Caco-2 (cell line): Measurements from ENCODE around the gene NDUFB10. TPM values are rescaled to one million over a fixed set of nuclear protein-coding genes. Genes with fewer than 3 reads are reported as not detected.

Source experiments
- BruUV-seq: library from RNA; stranded (reverse); fragments of 400-500 nt; replicated peaks from 2 replicates; lab custom pipeline; 2021; lab: Mats Ljungman, UMichigan
- CTCF ChIA-PET: fragments of 300-600 bp; sonication (Branson Sonifier 250); formaldehyde crosslinking; loops from one replicate; lab custom pipeline; 2022; ENCODE audit warnings: antibody characterized with exemption; lab: Charles Lee
- POLR2A ChIA-PET: fragments of 300-600 bp; sonication (Branson Sonifier 250); formaldehyde crosslinking; loops from one replicate; lab custom pipeline; 2022; ENCODE audit warnings: antibody characterized with exemption; lab: Charles Lee
- DNase-seq, 2 experiments: peaks; one replicate each; pipeline versions ENCODE4 v3.0.0 to v3.0.0-alpha.2; 2020 to 2022
- H3K27me3 ChIP-seq: replicated peaks from 2 replicates; pipeline ENCODE4 v1.6.0; 2011; ENCODE audit warnings: low read length; ENCODE audit not compliant: control insufficient read depth, insufficient read depth
- H3K36me3 ChIP-seq: 2 replicates; pipeline ENCODE4 v1.5.1; 2011; ENCODE audit warnings: low read length; ENCODE audit not compliant: control insufficient read depth, insufficient read depth
- H3K4me1 ChIP-seq: fragments of 250-450 bp; sonication (Bioruptor Pico); 2 replicates; pipeline ENCODE4 v1.5.1; 2020; ENCODE audit warnings: mild to moderate bottlenecking
- H3K4me3 ChIP-seq: 2 replicates; pipeline ENCODE4 v1.5.1; 2011; ENCODE audit warnings: low read depth, mild to moderate bottlenecking, control low read depth, low read length
- H3K9me3 ChIP-seq: fragments of 250-450 bp; sonication (Bioruptor Pico); 2 replicates; pipeline ENCODE4 v1.5.1; 2020; ENCODE audit warnings: mild to moderate bottlenecking, moderate library complexity
- H3K27ac Mint-ChIP-seq: one replicate; pipeline ENCODE4 v1.8.0; 2022; ENCODE audit warnings: mixed read lengths; ENCODE audit not compliant: unreplicated experiment
- H3K27me3 Mint-ChIP-seq: one replicate; pipeline ENCODE4 v1.8.0; 2022; ENCODE audit warnings: mixed read lengths; ENCODE audit not compliant: insufficient read depth, unreplicated experiment
- H3K36me3 Mint-ChIP-seq: one replicate; pipeline ENCODE4 v1.8.0; 2022; ENCODE audit warnings: mild to moderate bottlenecking, mixed read lengths; ENCODE audit not compliant: insufficient read depth, unreplicated experiment
- H3K4me1 Mint-ChIP-seq: one replicate; pipeline ENCODE4 v1.8.0; 2022; ENCODE audit warnings: low read depth, mixed read lengths; ENCODE audit not compliant: unreplicated experiment
- H3K4me3 Mint-ChIP-seq: one replicate; pipeline ENCODE4 v1.8.0; 2022; ENCODE audit warnings: mild to moderate bottlenecking, moderate library complexity, mixed read lengths; ENCODE audit not compliant: unreplicated experiment
- H3K9me3 Mint-ChIP-seq: one replicate; pipeline ENCODE4 v1.8.0; 2022; ENCODE audit warnings: mixed read lengths; ENCODE audit not compliant: unreplicated experiment
- intact Hi-C: fragments of 100-400 bp; cut with micrococcal nuclease; formaldehyde crosslinking; loops from one replicate; pipeline ENCODE4 v1.10.0; 2022; ENCODE audit not compliant: unreplicated experiment
- total RNA-seq: library from RNA; stranded (reverse); gene quantifications from 2 replicates; pipeline ENCODE4 v1.2.3, GENCODE V29; 2022
- TF ChIP-seq, protein P1 (sequence below), 2 experiments: fragments of 200-600 bp in 1 of 2; IDR thresholded peaks; 1 replicate in 1 of 2; 2 replicates in 1 of 2; pipeline versions ENCODE4 v1.5.1 to v1.8.0; 2011 to 2022; ENCODE audit warnings: antibody characterized with exemption in 1 of 2, control low read depth in 1 of 2, inconsistent platforms in 1 of 2, low read depth in 1 of 2, low read length in 1 of 2, mild to moderate bottlenecking in 1 of 2, moderate library complexity in 1 of 2; ENCODE audit not compliant: insufficient read depth in 1 of 2, severe bottlenecking in 1 of 2, unreplicated experiment in 1 of 2

Gene NDUFB10
- total RNA-seq, 1 experiment from 2014 or later: 128 TPM

- no peak overlapping the region for H3K4me3 Mint-ChIP-seq
- DNase-seq: no peak
- H3K27me3 ChIP-seq: no peaks in the 10 kb centered on the region
- intact Hi-C loops: no loop called here
- ChIA-PET CTCF (no interaction called here), POLR2A (no interaction called here)
- no peaks in the 10 kb centered on the region for H3K9me3 ChIP-seq
- no TSS peak for BruUV-seq
- H3K36me3 ChIP-seq: no peaks in the 10 kb centered on the region
- H3K27ac Mint-ChIP-seq: no peak overlapping the region
- H3K4me1 Mint-ChIP-seq: no peaks in the 10 kb centered on the region
- no peaks in the 10 kb centered on the region for H3K9me3 Mint-ChIP-seq
- no peaks in the 10 kb centered on the region for H3K4me1 ChIP-seq
- no peak overlapping the region for H3K4me3 ChIP-seq
- H3K36me3 Mint-ChIP-seq: no peaks in the 10 kb centered on the region
- no peaks in the 10 kb centered on the region for H3K27me3 Mint-ChIP-seq
- TF ChIP-seq, protein P1, sequence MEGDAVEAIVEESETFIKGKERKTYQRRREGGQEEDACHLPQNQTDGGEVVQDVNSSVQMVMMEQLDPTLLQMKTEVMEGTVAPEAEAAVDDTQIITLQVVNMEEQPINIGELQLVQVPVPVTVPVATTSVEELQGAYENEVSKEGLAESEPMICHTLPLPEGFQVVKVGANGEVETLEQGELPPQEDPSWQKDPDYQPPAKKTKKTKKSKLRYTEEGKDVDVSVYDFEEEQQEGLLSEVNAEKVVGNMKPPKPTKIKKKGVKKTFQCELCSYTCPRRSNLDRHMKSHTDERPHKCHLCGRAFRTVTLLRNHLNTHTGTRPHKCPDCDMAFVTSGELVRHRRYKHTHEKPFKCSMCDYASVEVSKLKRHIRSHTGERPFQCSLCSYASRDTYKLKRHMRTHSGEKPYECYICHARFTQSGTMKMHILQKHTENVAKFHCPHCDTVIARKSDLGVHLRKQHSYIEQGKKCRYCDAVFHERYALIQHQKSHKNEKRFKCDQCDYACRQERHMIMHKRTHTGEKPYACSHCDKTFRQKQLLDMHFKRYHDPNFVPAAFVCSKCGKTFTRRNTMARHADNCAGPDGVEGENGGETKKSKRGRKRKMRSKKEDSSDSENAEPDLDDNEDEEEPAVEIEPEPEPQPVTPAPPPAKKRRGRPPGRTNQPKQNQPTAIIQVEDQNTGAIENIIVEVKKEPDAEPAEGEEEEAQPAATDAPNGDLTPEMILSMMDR (IDR thresholded peaks at IDR 0.05; ENCODE audit: insufficient read depth in 1 of 2, low read depth in 1 of 2, low read length in 1 of 2, severe bottlenecking in 1 of 2, unreplicated experiment in 1 of 2): no peak
Observed at GRCh38 chr16:1949507-1949906, 9.8 kb upstream of the NDUFB10 start.

- Mint-ChIP-seq H3K36me3 (no peaks in the 10 kb centered on the region), H3K4me3 (no peak overlapping the region), H3K27ac (no peak overlapping the region), H3K9me3 (no peaks in the 10 kb centered on the region), H3K4me1 (no peaks in the 10 kb centered on the region), H3K27me3 (no peaks in the 10 kb centered on the region)
- no TSS peak for BruUV-seq
- Histone ChIP-seq H3K27me3 (no peaks in the 10 kb centered on the region), H3K36me3 (no peaks in the 10 kb centered on the region), H3K4me1 (no peaks in the 10 kb centered on the region), H3K9me3 (no peaks in the 10 kb centered on the region), H3K4me3 (no peak overlapping the region)
- POLR2A ChIA-PET: no interaction called here
- CTCF ChIA-PET: no interaction called here
- DNase-seq: no peak
- intact Hi-C loops: no loop called here
- TF ChIP-seq, protein P1 (IDR thresholded peaks at IDR 0.05; ENCODE audit: insufficient read depth in 1 of 2, low read depth in 1 of 2, low read length in 1 of 2, severe bottlenecking in 1 of 2, unreplicated experiment in 1 of 2): no peak
Observed at GRCh38 chr16:1950047-1950446, 9.3 kb upstream of the NDUFB10 start.

DNA sequence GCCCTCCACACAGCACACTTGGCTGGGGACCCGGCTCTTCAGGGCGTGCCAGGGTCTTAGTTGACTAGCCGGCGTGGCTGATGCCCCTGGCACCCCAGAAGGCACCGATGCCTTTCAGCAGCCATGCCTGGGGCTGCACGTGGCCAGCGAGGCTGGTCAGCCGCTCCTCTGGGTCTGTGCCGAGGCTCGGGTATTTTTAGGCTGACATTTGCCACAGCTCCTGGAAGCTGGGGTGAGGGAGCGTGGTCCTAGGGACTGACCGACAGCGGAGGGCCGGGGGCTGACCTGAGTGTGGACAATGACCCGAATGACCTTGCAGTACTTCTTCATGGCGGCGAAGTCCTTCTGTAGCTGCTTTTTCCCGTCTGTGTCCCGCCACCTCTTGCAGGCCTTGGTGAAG lies 8.8 kb upstream of the NDUFB10 start:
- no peak for DNase-seq
- no peaks in the 10 kb centered on the region for H3K27me3 Mint-ChIP-seq

More for the DNA sequence above, 8.8 kb upstream of the NDUFB10 start:
- H3K36me3 ChIP-seq: no peaks in the 10 kb centered on the region
- H3K4me1 ChIP-seq: no peaks in the 10 kb centered on the region
- H3K4me3 Mint-ChIP-seq: no peak overlapping the region
- no peak overlapping the region for H3K27ac Mint-ChIP-seq
- H3K4me3 ChIP-seq: no peak overlapping the region
- intact Hi-C loops: no loop called here
- TF ChIP-seq, protein P1 (IDR thresholded peaks at IDR 0.05; ENCODE audit: insufficient read depth in 1 of 2, low read depth in 1 of 2, low read length in 1 of 2, severe bottlenecking in 1 of 2, unreplicated experiment in 1 of 2): no peak
- ChIA-PET POLR2A (no interaction called here), CTCF (no interaction called here)
- H3K4me1 Mint-ChIP-seq: no peaks in the 10 kb centered on the region
- H3K9me3 ChIP-seq: no peaks in the 10 kb centered on the region
- BruUV-seq: no TSS peak
- no peaks in the 10 kb centered on the region for H3K9me3 Mint-ChIP-seq
- no peaks in the 10 kb centered on the region for H3K36me3 Mint-ChIP-seq
- H3K27me3 ChIP-seq: no peaks in the 10 kb centered on the region
